Skeletal muscle satellite cell (primary cell): Measurements from ENCODE around the gene RPTOR.
"Not testable (repeated sequence)": the region's sequence is repeated elsewhere in the genome, so short reads cannot be mapped to it uniquely, and the experiment has no call there.

ENCODE experiments used
- H3K27me3 ChIP-seq: 2 replicates; pipeline ENCODE4 v1.7.0; 2013; ENCODE audit warnings: low read length; ENCODE audit not compliant: control insufficient read depth, insufficient read depth
- H3K36me3 ChIP-seq: 2 replicates; pipeline ENCODE4 v1.7.0; 2013; ENCODE audit warnings: mild to moderate bottlenecking, control low read depth, low read length; ENCODE audit not compliant: insufficient read depth
- H3K4me1 ChIP-seq: 2 replicates; pipeline ENCODE4 v1.7.0; 2013; ENCODE audit warnings: low read length; ENCODE audit not compliant: control insufficient read depth, insufficient read depth
- H3K4me2 ChIP-seq: 2 replicates; pipeline ENCODE4 v1.7.0; 2013; ENCODE audit warnings: mild to moderate bottlenecking, low read length
- H3K4me3 ChIP-seq: 2 replicates; pipeline ENCODE4 v1.7.0; 2013; ENCODE audit warnings: low read length
- H3K9ac ChIP-seq: 2 replicates; pipeline ENCODE4 v1.7.0; 2013; ENCODE audit warnings: mild to moderate bottlenecking, low read depth, low read length, moderate library complexity
- H3K9me3 ChIP-seq: replicated peaks from 2 replicates; pipeline ENCODE4 v1.7.0; 2013; ENCODE audit warnings: mild to moderate bottlenecking, control low read depth, low read length

The RPTOR gene

GRCh38 chr17:80564545-80564944 lies 19.9 kb downstream of the RPTOR start:
- Histone ChIP-seq H3K4me1 (peaks cover 14% of the 10 kb centered on the region), H3K9ac (no peak overlapping the region), H3K36me3 (no peaks in the 10 kb centered on the region), H3K9me3 (no peaks in the 10 kb centered on the region), H3K4me3 (no peak overlapping the region), H3K4me2 (no peak overlapping the region), H3K27me3 (no peaks in the 10 kb centered on the region)

GRCh38 chr17:80565343-80566053 lies 20.9 kb downstream of the RPTOR start:
- no peak overlapping the region for H3K4me3 ChIP-seq
- no peaks in the 10 kb centered on the region for H3K36me3 ChIP-seq
- H3K27me3 ChIP-seq, result no peaks in the 10 kb centered on the region
- no peaks in the 10 kb centered on the region for H3K9me3 ChIP-seq
- no peak overlapping the region for H3K9ac ChIP-seq
- H3K4me1 ChIP-seq, result peaks cover 4% of the 10 kb centered on the region
- no peak overlapping the region for H3K4me2 ChIP-seq

- Histone ChIP-seq H3K4me2 (no peak overlapping the region), H3K9me3 (no peaks in the 10 kb centered on the region), H3K27me3 (no peaks in the 10 kb centered on the region), H3K4me1 (no peaks in the 10 kb centered on the region), H3K9ac (no peak overlapping the region), H3K36me3 (no peaks in the 10 kb centered on the region), H3K4me3 (no peak overlapping the region)
Measured at GRCh38 chr17:80566054-80566400, 21.4 kb downstream of the RPTOR start.

GRCh38 chr17:80568246-80568645 lies 23.6 kb downstream of the RPTOR start:
- Histone ChIP-seq H3K9ac (no peak overlapping the region), H3K4me1 (no peaks in the 10 kb centered on the region), H3K9me3 (no peaks in the 10 kb centered on the region), H3K4me3 (no peak overlapping the region), H3K27me3 (no peaks in the 10 kb centered on the region), H3K36me3 (no peaks in the 10 kb centered on the region), H3K4me2 (no peak overlapping the region)

- Histone ChIP-seq H3K4me3 (no peak overlapping the region), H3K27me3 (no peaks in the 10 kb centered on the region), H3K4me1 (no peaks in the 10 kb centered on the region), H3K9me3 (no peaks in the 10 kb centered on the region), H3K4me2 (no peak overlapping the region), H3K36me3 (no peaks in the 10 kb centered on the region), H3K9ac (no peak overlapping the region)
Measured at GRCh38 chr17:80569924-80570323, 25.3 kb downstream of the RPTOR start.

- Histone ChIP-seq H3K4me1 (no peaks in the 10 kb centered on the region), H3K27me3 (no peaks in the 10 kb centered on the region), H3K4me2 (no peak overlapping the region), H3K9me3 (no peaks in the 10 kb centered on the region), H3K36me3 (no peaks in the 10 kb centered on the region), H3K9ac (no peak overlapping the region), H3K4me3 (no peak overlapping the region)
Measured at GRCh38 chr17:80573701-80574100, 29.1 kb downstream of the RPTOR start.

- Histone ChIP-seq H3K9ac (no peak overlapping the region), H3K4me2 (no peak overlapping the region), H3K4me1 (no peaks in the 10 kb centered on the region), H3K9me3 (no peaks in the 10 kb centered on the region), H3K27me3 (no peaks in the 10 kb centered on the region), H3K4me3 (no peak overlapping the region), H3K36me3 (no peaks in the 10 kb centered on the region)
Measured at GRCh38 chr17:80574496-80574895, 29.9 kb downstream of the RPTOR start.

- H3K9me3 ChIP-seq, result no peaks in the 10 kb centered on the region
- H3K4me3 ChIP-seq, result no peak overlapping the region
- H3K27me3 ChIP-seq, result no peaks in the 10 kb centered on the region
- no peak overlapping the region for H3K4me2 ChIP-seq
- H3K4me1 ChIP-seq, result no peaks in the 10 kb centered on the region
- no peak overlapping the region for H3K9ac ChIP-seq
- no peaks in the 10 kb centered on the region for H3K36me3 ChIP-seq
Measured at GRCh38 chr17:80575057-80575875, 30.6 kb downstream of the RPTOR start.

GRCh38 chr17:80577876-80578570 lies 33.4 kb downstream of the RPTOR start:
- no peaks in the 10 kb centered on the region for H3K27me3 ChIP-seq
- H3K36me3 ChIP-seq, result no peaks in the 10 kb centered on the region
- H3K4me2 ChIP-seq, result no peak overlapping the region
- no peaks in the 10 kb centered on the region for H3K9me3 ChIP-seq
- H3K4me3 ChIP-seq, result no peak overlapping the region
- no peak overlapping the region for H3K9ac ChIP-seq
- H3K4me1 ChIP-seq, result no peaks in the 10 kb centered on the region

GRCh38 chr17:80578668-80579388 lies 34.2 kb downstream of the RPTOR start:
- not testable (repeated sequence) for H3K36me3 ChIP-seq

GRCh38 chr17:80582165-80582564 lies 37.5 kb downstream of the RPTOR start:
- Histone ChIP-seq H3K36me3 (no peaks in the 10 kb centered on the region), H3K27me3 (no peaks in the 10 kb centered on the region), H3K4me1 (peaks cover 3% of the 10 kb centered on the region), H3K9me3 (no peaks in the 10 kb centered on the region), H3K4me3 (no peak overlapping the region), H3K4me2 (no peak overlapping the region), H3K9ac (no peak overlapping the region)

More at GRCh38 chr17:80578668-80579388, 34.2 kb downstream of the RPTOR start:
- not testable (repeated sequence) for H3K4me2 ChIP-seq, H3K4me3 ChIP-seq, H3K9ac ChIP-seq, H3K4me1 ChIP-seq, H3K9me3 ChIP-seq, H3K27me3 ChIP-seq
